H1 (cell line): ENCODE data around the gene ANK3. TPM values are rescaled to one million over a fixed set of nuclear protein-coding genes. Genes with fewer than 3 reads are reported as not detected.

ENCODE experiments used
- CTCF ChIA-PET: fragments of 300-600 bp; sonication (Branson Sonifier 250); formaldehyde crosslinking; loops from one replicate; lab custom pipeline; 2021; ENCODE audit not compliant: partially characterized antibody; lab: Charles Lee
- POLR2A ChIA-PET: fragments of 300-600 bp; sonication (Branson Sonifier 250); formaldehyde crosslinking; loops from one replicate; lab custom pipeline; 2021; ENCODE audit warnings: inconsistent platforms; ENCODE audit not compliant: partially characterized antibody; lab: Charles Lee
- DNase-seq, 2 experiments: peaks; one replicate each; pipeline versions ENCODE4 v3.0.0 to v3.0.0-alpha.2; 2010 to 2022; ENCODE audit warnings: low spot score in 2 of 2, low read depth in 1 of 2, mixed read lengths in 1 of 2
- FAIRE-seq: peaks from 2 replicates; lab custom pipeline; 2011; peaks lifted over from hg19 to GRCh38; lab: Jason Lieb, UNC
- H2AFZ ChIP-seq: 2 replicates; pipeline ENCODE4 v1.8.1; 2012; ENCODE audit warnings: low read length, inconsistent platforms
- H2AK5ac ChIP-seq: 2 replicates; pipeline ENCODE4 v1.6.1; 2013; ENCODE audit warnings: low read depth, low read length
- H2BK120ac ChIP-seq: replicated peaks from 2 replicates; pipeline ENCODE3; 2013; ENCODE audit warnings: low read depth, low read length, inconsistent platforms
- H2BK12ac ChIP-seq: 2 replicates; pipeline ENCODE4 v1.6.1; 2013; ENCODE audit warnings: low read depth, low read length
- H2BK15ac ChIP-seq: 2 replicates; pipeline ENCODE4 v1.6.1; 2013; ENCODE audit warnings: low read length
- H2BK20ac ChIP-seq: 2 replicates; pipeline ENCODE4 v1.6.1; 2013; ENCODE audit warnings: low read length
- H2BK5ac ChIP-seq: 2 replicates; pipeline ENCODE4 v1.6.1; 2013; ENCODE audit warnings: low read depth, low read length
- H3K14ac ChIP-seq: 2 replicates; pipeline ENCODE4 v1.6.1; 2013; ENCODE audit warnings: inconsistent platforms; ENCODE audit not compliant: insufficient read length
- H3K18ac ChIP-seq: 2 replicates; pipeline ENCODE4 v1.6.1; 2013; ENCODE audit warnings: low read length; ENCODE audit errors: extremely low read depth
- H3K23ac ChIP-seq: 2 replicates; pipeline ENCODE4 v1.6.1; 2013; ENCODE audit warnings: inconsistent platforms; ENCODE audit not compliant: insufficient read length
- H3K23me2 ChIP-seq: 2 replicates; pipeline ENCODE4 v1.6.1; 2013; ENCODE audit warnings: low read depth, low read length
- H3K27ac ChIP-seq: 2 replicates; pipeline ENCODE4 v1.6.1; 2011; ENCODE audit warnings: low read depth, low read length, inconsistent platforms
- H3K27me3 ChIP-seq, 4 experiments: replicated peaks in 1 of 4; 1 replicate in 1 of 4; 2 replicates in 3 of 4; pipeline versions ENCODE4 v1.6.1 to v1.8.1; 2011 to 2013; ENCODE audit warnings: low read length in 3 of 4, mild to moderate bottlenecking in 3 of 4, inconsistent platforms in 2 of 4, mixed read lengths in 2 of 4, moderate library complexity in 1 of 4; ENCODE audit not compliant: control insufficient read depth in 3 of 4, insufficient read depth in 3 of 4; ENCODE audit errors: extremely low read depth in 1 of 4
- H3K36me3 ChIP-seq, 4 experiments: 2 replicates each; pipeline versions ENCODE4 v1.6.1 to v1.8.1; 2011 to 2013; ENCODE audit warnings: mild to moderate bottlenecking in 4 of 4, low read length in 3 of 4, moderate library complexity in 2 of 4, control low read depth in 1 of 4, inconsistent platforms in 1 of 4; ENCODE audit not compliant: insufficient read depth in 4 of 4, control insufficient read depth in 2 of 4
- H3K4ac ChIP-seq: replicated peaks from 2 replicates; pipeline ENCODE3; 2013; ENCODE audit warnings: low read length, low read depth, mixed read lengths, inconsistent platforms; ENCODE audit not compliant: insufficient read length
- H3K4me1 ChIP-seq, 4 experiments: replicated peaks in 1 of 4; 1 replicate in 1 of 4; 2 replicates in 3 of 4; pipeline versions ENCODE4 v1.6.1 to v1.8.1; 2011 to 2013; ENCODE audit warnings: low read length in 3 of 4, inconsistent platforms in 2 of 4, mixed read lengths in 1 of 4; ENCODE audit not compliant: insufficient read depth in 4 of 4, control insufficient read depth in 3 of 4
- H3K4me2 ChIP-seq, 2 experiments: 2 replicates each; pipeline versions ENCODE4 v1.6.1 to v1.8.1; 2011 to 2013; ENCODE audit warnings: low read depth in 2 of 2, low read length in 2 of 2, control low read depth in 1 of 2, inconsistent platforms in 1 of 2, mild to moderate bottlenecking in 1 of 2; ENCODE audit not compliant: insufficient read depth in 1 of 2
- H3K4me3 ChIP-seq, 4 experiments: fragments of 200-600, 300-600 bp in 1 of 4; sonication (generic), shearing (Covaris generic), sonication (Bioruptor Twin) in 1 of 4; 2 replicates each; pipeline versions ENCODE4 v1.5.1 to v1.8.1; 2011 to 2016; ENCODE audit warnings: low read length in 4 of 4, low read depth in 3 of 4, control low read depth in 2 of 4, inconsistent platforms in 2 of 4, mild to moderate bottlenecking in 2 of 4, mixed read lengths in 1 of 4, moderate library complexity in 1 of 4; ENCODE audit not compliant: insufficient read depth in 2 of 4; ENCODE audit errors: extremely low read depth in 1 of 4
- H3K56ac ChIP-seq: replicated peaks from 2 replicates; pipeline ENCODE3; 2013; ENCODE audit warnings: low read depth, mild to moderate bottlenecking, mixed read lengths, low read length, inconsistent platforms; ENCODE audit not compliant: insufficient read length
- H3K79me1 ChIP-seq: 2 replicates; pipeline ENCODE4 v1.6.1; 2013; ENCODE audit warnings: low read depth, low read length, control low read depth
- H3K79me2 ChIP-seq, 2 experiments: 2 replicates each; pipeline versions ENCODE4 v1.6.1 to v1.8.1; 2012 to 2013; ENCODE audit warnings: low read length in 2 of 2, mild to moderate bottlenecking in 2 of 2, inconsistent platforms in 1 of 2; ENCODE audit not compliant: insufficient read depth in 2 of 2, control insufficient read depth in 1 of 2
- H3K9ac ChIP-seq, 4 experiments: replicated peaks in 1 of 4; 1 replicate in 1 of 4; 2 replicates in 3 of 4; pipeline versions ENCODE4 v1.6.1 to v1.8.1; 2011 to 2013; ENCODE audit warnings: low read depth in 3 of 4, low read length in 3 of 4, control low read depth in 2 of 4, mild to moderate bottlenecking in 2 of 4, moderate library complexity in 2 of 4, inconsistent platforms in 1 of 4; ENCODE audit errors: extremely low read depth in 1 of 4
- H3K9me3 ChIP-seq, 2 experiments: 2 replicates each; pipeline versions ENCODE4 v1.6.1 to v1.8.1; 2012 to 2013; ENCODE audit warnings: mild to moderate bottlenecking in 2 of 2, moderate library complexity in 2 of 2, control low read depth in 1 of 2, inconsistent platforms in 1 of 2, low read depth in 1 of 2, low read length in 1 of 2, mixed read lengths in 1 of 2; ENCODE audit not compliant: insufficient read depth in 2 of 2
- H4K20me1 ChIP-seq, 2 experiments: replicated peaks in 1 of 2; 2 replicates each; pipeline versions ENCODE3 to v1.8.1; 2011 to 2013; ENCODE audit warnings: inconsistent platforms in 2 of 2, low read length in 2 of 2, mild to moderate bottlenecking in 1 of 2; ENCODE audit not compliant: insufficient read depth in 2 of 2, control insufficient read depth in 1 of 2
- H4K5ac ChIP-seq: 2 replicates; pipeline ENCODE4 v1.6.1; 2013; ENCODE audit warnings: low read length, low read depth, mixed read lengths, inconsistent platforms; ENCODE audit not compliant: insufficient read length
- H4K8ac ChIP-seq: 2 replicates; pipeline ENCODE4 v1.8.0; 2013; ENCODE audit warnings: mild to moderate bottlenecking, moderate library complexity, low read length, inconsistent platforms; ENCODE audit not compliant: insufficient read depth; ENCODE audit errors: extremely low read depth
- H4K91ac ChIP-seq: replicated peaks from 2 replicates; pipeline ENCODE3; 2013; ENCODE audit warnings: low read length, mixed read lengths, inconsistent platforms; ENCODE audit not compliant: insufficient read length
- HDAC2 ChIP-seq, 2 experiments: fragments of 300-600 bp in 1 of 2; sonication (generic) in 1 of 2; IDR thresholded peaks; 2 replicates each; pipeline ENCODE4 v1.6.1; 2011 to 2012; ENCODE audit warnings: low read depth in 2 of 2, low read length in 2 of 2, mild to moderate bottlenecking in 2 of 2, moderate library complexity in 2 of 2, borderline replicate concordance in 1 of 2, inconsistent platforms in 1 of 2
- POLR2AphosphoS5 ChIP-seq: IDR thresholded peaks from 2 replicates; pipeline ENCODE4 v1.6.1; 2011; ENCODE audit warnings: low read depth, low read length
- SP1 ChIP-seq: IDR thresholded peaks from 2 replicates; pipeline ENCODE4 v1.6.1; 2011; ENCODE audit warnings: low read depth, low read length
- TCF12 ChIP-seq: IDR thresholded peaks from 2 replicates; pipeline ENCODE4 v1.6.1; 2011; ENCODE audit warnings: low read depth, mild to moderate bottlenecking, low read length
- TEAD4 ChIP-seq: IDR thresholded peaks from 2 replicates; pipeline ENCODE4 v1.6.1; 2012; ENCODE audit warnings: low read depth, low read length, inconsistent platforms, mixed read lengths
- polyA plus RNA-seq, 7 experiments: library from polyadenylated mRNA; depleted of rRNA in 3 of 7; stranded (reverse) in 5 of 7; unstranded in 2 of 7; fragments of >200 nt in 5 of 7; fragments of 200-250 nt in 2 of 7; gene quantifications; 1 replicate in 5 of 7; 2 replicates in 1 of 7; 4 replicates in 1 of 7; pipeline versions ENCODE4 v1.2.1 to v1.2.3, GENCODE V29; 2011 to 2013; ENCODE audit warnings: missing spikeins in 2 of 7, mixed read lengths in 2 of 7
- total RNA-seq: library from RNA; stranded (reverse); fragmentation: NEBNext Ultra II Directional; extraction: Animal tissue kit (Norgen Biotek cat#: 25700); gene quantifications from 2 replicates; pipeline ENCODE4 v1.2.1, GENCODE V29; 2021
- TF ChIP-seq, protein P1 (sequence below): IDR thresholded peaks from 2 replicates; pipeline ENCODE4 v1.6.1; 2012; ENCODE audit warnings: low read length, inconsistent platforms

Gene ANK3
- total and polyA plus RNA-seq, 2 of the 8 experiments (the other 6 are each of a cell fraction or from before 2014, with no cell fraction given): 18.1 to 67.9 TPM

GRCh38 chr10:60419249-60419648, 29.6 kb upstream of the ANK3 start:
- TF ChIP-seq SP1 (0 out of 2 replicates have a peak, but pooled peaks have one; percentile 17), HDAC2 (IDR thresholded peaks at IDR 0.05; ENCODE audit: borderline replicate concordance in 1 of 2, low read depth in 2 of 2, low read length in 2 of 2) (0 out of 4 replicates have a peak, but pooled peaks of 1 of the 2 experiments have one; percentile 38), POLR2AphosphoS5 (peak; percentile 96), TCF12 (peak; percentile 100), TEAD4 (0 out of 2 replicates have a peak, but pooled peaks have one; percentile 32)
- TF ChIP-seq, protein P1, sequence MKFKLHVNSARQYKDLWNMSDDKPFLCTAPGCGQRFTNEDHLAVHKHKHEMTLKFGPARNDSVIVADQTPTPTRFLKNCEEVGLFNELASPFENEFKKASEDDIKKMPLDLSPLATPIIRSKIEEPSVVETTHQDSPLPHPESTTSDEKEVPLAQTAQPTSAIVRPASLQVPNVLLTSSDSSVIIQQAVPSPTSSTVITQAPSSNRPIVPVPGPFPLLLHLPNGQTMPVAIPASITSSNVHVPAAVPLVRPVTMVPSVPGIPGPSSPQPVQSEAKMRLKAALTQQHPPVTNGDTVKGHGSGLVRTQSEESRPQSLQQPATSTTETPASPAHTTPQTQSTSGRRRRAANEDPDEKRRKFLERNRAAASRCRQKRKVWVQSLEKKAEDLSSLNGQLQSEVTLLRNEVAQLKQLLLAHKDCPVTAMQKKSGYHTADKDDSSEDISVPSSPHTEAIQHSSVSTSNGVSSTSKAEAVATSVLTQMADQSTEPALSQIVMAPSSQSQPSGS: no peak
- ChIA-PET POLR2A (no interaction called here), CTCF (interaction anchor here (0.6 to 1.2 kb wide), 4 partner anchors 10 to 215 kb away, joined by 3 to 4 read pairs (median 4); no protein-coding TSS in a partner anchor)
- Histone ChIP-seq H3K14ac (no peak overlapping the region), H2BK120ac (no peak overlapping the region), H3K4me1 (peaks cover 0 to 10% (median 4%) of the 10 kb centered on the region in 4 experiments; a peak in 3 of 7 replicates), H3K23me2 (no peaks in the 10 kb centered on the region), H4K91ac (no peak overlapping the region), H3K23ac (no peak overlapping the region), H3K56ac (no peak overlapping the region), H3K36me3 (no peaks in the 10 kb centered on the region), H3K79me1 (no peaks in the 10 kb centered on the region), H4K5ac (no peak overlapping the region), H3K27me3 (peaks cover 1 to 25% (median 20%) of the 10 kb centered on the region in 4 experiments; a peak in 6 of 7 replicates), H2BK15ac (no peak overlapping the region), H3K9me3 (no peaks in the 10 kb centered on the region), H2BK20ac (no peak overlapping the region), H3K4ac (no peak overlapping the region), H3K9ac (no peak overlapping the region), H2AFZ (no peak overlapping the region), H3K27ac (no peak overlapping the region), H2BK5ac (no peak overlapping the region), H2BK12ac (no peak overlapping the region), H3K18ac (no peak overlapping the region), H2AK5ac (no peak overlapping the region), H3K4me2 (no peak overlapping the region), H4K20me1 (no peaks in the 10 kb centered on the region), H3K4me3 (no peak overlapping the region), H3K79me2 (no peaks in the 10 kb centered on the region), H4K8ac (no peak overlapping the region)
- FAIRE-seq: peak; percentile 78
- DNase-seq: no peak
